Activated CD4-positive, alpha-beta T cell treated with anti-CD3 and anti-CD28 coated beads, Interleukin-2, Interleukin-6, amounts not matched to agents 100 ng/mL and 50 ng/mL, durations not matched to agents 16 hours and 8 hours (primary cell): ENCODE results near the gene SH3RF1.

Source experiments
- DNase-seq: peaks from one replicate; pipeline ENCODE4 v3.0.0-alpha.2; 2020

SH3RF1 gene

DNA sequence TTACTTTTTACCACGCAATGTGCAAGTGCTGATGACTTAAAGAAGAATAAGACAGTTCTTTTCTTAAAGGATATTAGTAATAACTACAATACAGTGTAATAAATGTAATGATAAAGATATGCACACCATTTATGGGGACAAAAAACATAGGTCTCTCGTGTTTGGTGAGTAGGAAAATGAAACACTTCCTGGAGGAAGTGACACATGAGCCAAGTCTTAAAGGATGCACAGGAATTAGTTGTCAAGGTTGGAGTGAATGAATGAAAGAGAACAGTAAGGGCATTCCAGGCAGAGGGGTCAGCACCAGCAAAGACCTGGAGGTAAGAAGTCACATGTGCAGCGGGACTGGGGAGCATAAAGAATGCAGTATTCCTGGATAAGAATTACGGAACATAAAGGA, 112.7 kb downstream of the SH3RF1 start:
- DNase-seq = no peak

DNA sequence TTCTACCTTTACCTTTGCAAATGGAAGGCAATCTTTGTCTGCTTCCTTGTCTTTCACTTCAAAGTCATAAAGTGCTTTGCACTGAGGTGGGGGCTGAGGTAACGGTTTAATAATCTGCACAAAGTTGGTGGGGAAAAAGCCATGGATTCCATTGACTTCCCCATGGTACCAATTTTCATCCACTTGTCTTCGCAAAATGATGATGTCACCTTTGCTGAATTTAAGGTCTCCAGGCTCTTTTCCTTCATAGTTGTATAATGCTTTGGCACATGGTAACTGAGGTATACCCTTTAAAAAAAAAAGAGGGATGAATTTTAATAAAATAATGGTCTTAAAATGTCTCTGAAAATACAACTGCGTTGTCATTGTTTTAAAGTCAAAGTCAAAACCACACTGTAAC, 114.4 kb downstream of the SH3RF1 start:
- no peak for DNase-seq

DNA sequence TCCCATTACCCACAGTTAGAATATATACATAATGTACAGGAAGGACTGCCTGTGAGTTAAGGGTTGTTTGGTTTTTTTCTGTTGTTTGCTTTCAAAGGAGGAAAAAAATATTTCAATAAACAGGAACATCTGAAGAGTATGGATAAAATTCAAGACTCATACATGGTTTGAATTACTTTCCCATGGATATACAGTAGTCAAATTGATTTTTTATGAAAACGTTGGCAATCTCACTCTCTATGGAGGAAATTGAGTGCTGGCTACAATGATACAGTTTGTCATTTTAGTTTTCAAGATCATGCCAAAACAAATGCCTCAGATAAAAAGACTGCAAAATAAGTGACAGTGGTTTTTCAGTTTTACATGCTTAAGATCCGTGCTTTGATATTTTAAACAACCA, 116.6 kb downstream of the SH3RF1 start:
- DNase-seq = no peak

DNA sequence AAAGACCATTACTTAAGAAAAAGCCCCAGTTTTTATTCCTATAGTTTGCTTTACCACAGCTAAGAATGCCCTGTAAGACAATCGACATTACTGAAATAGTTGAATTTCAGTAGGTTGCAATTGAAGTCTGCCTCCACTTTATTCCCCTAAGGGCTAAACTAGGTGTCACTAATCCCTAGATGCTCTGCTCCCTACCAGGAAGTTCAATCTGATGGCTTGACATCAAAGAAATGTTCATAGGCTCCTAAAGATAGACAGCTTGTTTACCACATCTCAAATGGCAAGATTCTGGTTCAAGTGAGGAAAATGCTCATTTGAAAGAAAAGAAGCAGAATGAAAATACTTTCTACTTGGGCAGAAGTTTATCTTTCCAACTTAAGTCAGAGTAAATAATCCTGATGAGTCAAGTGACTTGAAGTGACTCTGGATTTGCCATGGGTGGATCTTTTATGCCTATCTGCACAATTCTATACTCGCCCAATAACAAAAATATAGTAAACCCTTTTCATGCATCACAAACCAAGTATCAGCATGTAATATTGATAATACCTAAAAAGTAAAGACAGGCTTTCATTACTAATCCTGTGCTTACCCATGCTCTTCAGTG, 117.2 kb downstream of the SH3RF1 start:
- no peak for DNase-seq

DNA sequence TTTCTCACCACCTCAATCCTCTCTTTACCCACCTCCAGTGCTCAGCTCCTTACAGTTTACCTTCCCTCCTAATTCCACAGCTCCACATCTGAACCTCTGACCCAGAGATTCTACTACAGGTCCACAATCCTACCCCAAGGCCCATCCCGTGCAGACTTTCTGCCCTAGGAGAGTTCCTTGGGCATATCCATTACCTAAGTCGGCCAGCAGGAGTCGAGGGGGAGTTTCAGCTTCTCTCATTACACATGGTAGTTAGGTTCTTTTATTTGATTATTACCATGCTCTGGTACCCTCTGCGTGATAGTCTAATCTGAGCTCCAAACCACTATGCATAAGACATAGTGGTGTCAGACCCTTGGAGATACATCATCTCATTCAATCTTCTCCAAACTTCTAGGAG, 117.9 kb downstream of the SH3RF1 start:
- DNase-seq = no peak

DNA sequence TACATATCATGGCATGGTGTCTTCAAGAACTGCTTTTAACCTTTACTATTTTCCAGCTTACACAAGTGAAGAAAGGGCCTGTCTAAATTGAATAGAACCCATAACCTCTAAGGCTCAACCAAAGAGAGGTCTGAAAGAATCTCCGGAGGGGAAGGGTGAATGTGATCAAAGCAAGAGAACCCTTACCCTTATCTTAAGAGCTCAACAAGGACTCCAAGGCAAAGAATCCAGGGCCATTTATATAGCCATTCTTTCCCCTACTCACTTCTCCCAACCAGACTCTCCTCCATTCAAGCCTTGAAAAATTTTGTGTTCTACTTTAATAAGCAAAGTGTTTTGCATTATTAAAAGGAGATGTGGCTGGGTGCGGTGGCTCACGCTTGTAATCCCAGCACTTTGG, 118.7 kb downstream of the SH3RF1 start:
- no peak for DNase-seq

DNA sequence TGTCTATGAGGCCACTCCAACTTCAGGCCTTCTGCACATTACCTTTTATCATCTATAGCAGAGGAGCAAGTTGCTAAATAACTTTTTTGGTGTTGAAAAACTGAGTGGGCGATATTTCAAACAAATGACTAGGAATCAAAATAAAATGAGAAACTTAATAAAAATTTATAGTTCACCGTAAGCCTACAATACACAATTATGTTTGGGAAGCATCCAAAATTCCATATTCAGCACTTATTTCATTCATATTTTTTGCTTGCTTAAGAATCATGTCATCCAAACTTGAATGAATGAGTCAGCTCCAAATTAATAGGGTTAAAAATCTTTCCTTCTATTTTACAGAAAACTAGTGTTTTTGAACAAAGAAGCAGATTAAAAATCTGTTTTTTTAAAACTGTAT, 119.1 kb downstream of the SH3RF1 start:
- no peak for DNase-seq

DNA sequence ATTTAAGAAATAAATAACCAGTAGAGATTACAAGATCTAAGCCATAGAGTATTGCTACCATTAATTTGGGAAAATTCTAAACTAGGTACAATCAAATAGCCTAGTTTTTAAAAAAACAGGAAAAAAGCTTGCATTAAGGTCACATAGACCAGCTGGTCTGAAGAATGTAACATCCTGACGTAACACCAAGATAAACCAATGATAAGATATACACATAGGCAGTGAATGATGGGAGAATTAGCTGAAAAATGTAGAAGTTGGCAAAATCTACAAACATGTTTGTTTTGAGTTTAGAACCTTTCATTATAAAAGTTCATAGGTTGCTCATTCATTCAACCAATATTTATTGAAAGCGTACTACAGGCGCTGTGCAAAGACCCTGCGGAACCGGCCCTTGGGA, 120.0 kb downstream of the SH3RF1 start:
- DNase-seq = no peak

DNA sequence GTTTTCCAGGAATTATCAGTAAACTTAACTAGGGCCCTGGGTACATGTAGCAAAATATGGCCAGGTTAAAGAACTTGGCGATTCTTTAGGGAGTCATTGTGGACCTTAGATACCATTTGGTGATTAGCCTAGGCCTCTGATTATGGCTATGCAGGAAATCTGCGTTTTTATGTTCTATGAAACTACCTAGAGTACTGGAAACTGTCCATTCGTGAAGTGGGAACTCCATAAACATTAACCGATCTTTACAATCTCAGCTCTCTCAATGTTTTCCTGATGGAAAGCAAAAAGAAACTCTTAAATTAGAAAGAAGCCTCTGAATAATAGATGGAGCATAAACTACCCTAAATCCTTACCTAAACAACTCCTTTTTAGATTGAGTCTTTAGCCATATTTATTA, 121.9 kb downstream of the SH3RF1 start:
- DNase-seq = no peak

DNA sequence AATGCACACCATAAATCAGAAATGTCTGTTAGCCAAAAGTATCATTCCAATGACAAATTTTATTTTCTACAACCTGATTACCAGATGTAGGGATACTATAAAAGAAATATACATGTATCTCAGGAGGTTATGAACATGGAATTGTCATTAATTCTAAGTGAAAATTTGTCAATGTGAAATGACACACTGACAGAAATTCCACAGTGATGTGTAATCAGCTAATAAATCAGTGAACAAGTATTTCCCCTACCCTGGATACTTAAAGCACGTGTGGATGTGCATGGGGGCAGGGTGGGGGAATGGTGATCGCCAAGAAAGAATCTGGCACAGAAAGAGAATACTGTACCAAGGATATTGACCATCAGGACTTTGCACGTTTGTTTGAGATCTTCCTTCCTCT, 123.6 kb downstream of the SH3RF1 start:
- no peak for DNase-seq

DNA sequence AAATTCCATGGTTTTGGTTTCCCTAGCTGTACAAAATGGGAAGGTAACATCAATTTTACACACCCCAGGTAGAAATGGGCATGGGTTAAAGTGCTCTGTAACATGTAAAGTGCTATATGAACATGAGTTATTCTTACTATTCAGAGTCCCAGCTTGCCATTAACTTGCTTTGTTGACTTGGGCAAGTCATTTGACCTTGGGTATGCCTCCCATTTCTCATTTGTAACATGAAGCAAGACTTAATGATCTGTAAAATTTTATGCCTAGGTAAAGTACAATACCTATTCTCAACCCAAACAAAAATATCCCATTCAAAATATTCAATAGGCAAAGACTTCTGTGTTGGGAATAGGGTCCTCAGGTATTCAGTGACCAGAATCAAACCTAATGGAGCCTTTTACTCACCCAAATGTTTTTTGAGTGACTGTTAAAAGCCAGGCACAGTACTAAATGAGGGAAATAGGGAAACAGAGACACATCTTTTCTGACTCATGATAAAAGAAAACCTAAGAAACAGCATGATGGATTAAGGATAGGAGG, 126.6 kb downstream of the SH3RF1 start:
- no peak for DNase-seq

DNA sequence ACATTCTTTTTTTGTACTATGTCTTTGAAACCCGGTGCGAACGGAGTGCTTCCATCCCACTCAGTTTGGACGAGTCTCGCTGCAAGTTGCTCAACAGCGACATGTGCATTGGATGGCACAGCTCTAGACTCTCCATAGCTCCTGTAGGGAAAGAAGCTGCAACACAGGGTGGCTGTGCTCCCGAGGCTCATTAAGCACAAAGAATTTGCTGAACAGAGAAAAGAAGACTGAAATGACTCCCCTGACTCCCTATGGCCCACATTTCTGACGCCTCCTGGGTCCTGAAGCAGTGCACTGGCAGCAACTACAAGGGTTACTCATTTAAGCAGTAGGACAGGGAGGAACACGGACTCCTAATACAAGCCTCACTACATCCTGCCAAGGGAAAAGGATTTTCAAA, 127.4 kb downstream of the SH3RF1 start:
- no peak for DNase-seq

DNA sequence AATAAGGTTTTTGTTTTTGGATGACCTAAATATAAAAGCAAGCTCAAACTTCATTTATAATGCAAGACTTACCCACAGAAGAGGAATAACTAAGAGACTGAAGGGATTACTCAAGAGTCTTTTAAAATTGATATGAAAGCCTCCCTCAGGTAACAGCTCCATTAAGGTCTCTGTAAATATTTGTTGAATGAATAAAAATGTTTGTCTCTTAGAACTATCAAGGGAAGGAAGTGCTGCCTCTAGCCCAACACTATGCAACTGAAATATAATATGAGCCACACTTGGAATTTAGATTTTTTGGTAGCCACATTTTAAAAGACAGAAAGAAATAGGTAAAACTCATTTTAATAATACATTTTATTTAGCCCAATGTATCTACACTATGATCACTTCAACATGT, 127.8 kb downstream of the SH3RF1 start:
- no peak for DNase-seq

DNA sequence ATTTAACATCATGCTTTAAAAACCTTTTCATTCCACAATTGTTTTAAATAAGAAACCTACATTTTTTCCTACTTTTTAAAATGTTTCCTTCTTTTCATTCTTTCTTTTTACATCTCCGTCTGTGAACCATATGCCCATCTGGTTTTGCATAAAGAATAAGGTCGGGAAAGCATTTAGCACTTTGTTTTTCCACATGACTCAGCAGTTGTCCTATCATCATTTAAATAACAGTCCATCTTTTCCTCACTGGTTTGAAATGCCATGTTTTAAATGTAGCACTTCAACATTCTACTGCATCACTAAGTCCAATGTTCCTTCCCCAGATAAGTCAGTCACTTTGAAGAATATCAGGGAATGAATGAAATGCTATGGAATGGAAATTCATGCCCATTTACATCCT, 128.4 kb downstream of the SH3RF1 start:
- DNase-seq = no peak

DNA sequence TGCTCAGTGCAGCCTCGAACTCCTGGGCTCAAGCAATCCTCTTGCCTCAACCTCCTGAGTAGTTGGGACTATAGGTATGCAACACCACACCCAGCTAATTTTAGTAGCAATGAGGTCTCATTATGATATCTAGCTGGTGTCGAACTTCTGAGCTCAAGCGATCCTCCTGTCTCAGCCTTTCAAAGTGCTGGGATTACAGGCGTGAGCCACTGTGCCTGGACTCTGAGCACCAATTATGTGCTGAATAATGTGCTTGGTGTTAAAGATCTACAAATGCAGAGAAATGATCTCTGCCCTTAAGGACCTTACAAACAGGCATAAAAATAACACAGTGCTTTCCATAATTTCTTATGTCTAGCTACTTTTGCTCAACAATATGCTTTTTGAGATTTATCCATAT, 131.7 kb downstream of the SH3RF1 start:
- DNase-seq = no peak

DNA sequence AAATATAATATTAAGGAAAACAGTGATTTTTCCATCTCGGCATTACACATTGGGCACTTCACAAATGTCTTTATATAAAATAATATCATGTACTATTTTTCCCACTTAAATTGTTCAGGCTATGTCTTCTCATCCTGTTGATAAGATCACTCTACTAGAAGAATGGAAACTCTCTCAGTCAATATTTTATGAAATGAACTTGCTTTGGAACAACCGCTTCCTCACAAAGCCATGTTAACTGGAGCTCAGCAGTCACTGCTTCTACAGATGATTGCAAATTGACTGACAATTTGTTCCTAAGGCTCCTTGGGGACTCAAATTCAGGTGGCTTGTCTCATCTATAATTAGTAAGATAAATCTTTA, 133.2 kb downstream of the SH3RF1 start:
- no peak for DNase-seq

DNA sequence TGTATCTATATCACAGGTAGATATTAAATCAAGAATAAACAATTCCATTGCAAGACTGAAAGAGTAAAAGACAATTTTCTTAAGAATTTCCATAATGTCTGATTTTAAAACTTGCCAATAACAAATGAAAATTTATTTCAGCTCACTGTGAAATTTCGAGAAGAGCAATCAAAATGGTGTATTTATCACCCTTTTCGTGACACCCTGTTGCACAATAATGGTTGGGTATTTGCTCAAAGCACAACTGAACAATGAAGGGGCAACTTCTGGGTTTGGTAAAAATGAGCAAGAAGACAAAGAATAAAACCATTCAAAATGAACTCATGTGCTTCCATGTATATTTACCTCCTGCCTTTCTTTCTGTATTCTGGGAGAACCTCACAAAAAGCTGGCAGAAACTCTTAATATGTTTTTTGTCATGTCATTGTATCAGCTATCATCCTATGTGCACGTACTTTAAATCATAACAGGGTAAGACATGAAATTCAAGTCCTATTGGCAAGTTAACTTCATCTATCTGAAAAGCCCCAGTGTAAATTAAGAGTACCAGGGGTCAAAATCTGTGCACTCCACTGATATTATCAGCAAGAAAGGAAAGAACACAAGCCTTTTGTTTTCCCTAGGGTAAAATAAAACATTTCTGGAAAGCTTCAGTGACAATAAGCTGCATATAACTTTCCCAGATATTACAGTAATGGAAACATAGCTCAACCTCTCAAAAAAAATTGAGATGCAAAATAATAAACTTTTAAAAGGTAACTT, 133.8 kb downstream of the SH3RF1 start:
- no peak for DNase-seq

DNA sequence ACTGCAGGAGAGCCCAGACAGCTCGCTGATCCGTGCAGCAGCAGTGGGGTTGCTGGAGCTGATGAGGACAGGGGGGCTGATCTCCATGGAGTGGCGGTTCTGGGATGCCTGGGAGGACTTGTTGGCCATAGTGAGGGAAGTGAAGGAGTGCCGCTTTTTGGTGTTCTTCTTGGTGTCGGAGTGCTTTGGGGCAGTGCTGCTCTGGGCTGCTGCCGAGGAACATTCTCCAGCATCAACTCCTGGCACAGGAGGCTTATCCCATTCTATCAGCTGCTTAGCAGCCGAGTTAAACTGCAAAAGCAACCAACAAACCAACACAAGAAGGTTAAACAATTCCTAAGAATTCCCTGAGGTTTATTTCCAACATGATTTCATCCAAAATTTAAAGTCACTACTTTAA, 134.4 kb downstream of the SH3RF1 start:
- no peak for DNase-seq

DNA sequence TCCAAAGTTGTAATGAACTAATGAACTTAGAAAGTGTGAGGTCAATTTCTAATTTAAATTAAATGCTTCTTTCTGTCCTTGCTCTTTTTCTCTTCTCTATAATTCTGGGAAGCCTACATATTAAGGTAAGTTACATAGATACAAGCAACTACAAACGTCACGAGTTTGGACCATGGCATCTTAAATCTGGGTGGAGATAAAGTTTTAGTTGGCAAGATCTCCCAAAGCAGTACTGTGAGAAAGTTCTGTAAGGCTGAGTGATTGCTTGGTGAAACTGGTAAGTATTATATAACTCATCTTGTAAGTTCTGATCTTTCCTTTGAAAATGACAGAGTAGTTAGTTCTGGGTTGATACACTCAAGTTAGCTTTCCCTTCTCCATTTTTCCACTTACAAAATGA, 135.0 kb downstream of the SH3RF1 start:
- no peak for DNase-seq

DNA sequence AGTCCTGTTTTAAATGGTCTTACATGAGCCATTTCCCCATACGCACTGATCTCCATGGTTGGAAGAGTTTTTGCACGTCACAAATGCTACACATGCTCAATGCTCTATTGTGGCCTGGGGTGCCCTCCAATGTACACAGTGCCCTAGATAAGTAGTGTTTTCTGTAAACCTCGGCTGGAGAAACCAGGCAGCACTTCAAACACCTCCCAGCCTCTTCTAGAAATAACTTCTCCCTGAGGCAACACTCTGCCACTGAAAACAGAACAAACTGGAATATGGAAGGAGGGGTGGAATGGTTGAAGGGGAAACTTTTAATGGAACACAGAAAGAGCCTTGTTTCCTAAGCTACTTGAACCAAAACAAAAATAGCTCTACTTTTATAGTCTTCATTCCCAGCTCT, 136.8 kb downstream of the SH3RF1 start:
- DNase-seq = no peak

DNA sequence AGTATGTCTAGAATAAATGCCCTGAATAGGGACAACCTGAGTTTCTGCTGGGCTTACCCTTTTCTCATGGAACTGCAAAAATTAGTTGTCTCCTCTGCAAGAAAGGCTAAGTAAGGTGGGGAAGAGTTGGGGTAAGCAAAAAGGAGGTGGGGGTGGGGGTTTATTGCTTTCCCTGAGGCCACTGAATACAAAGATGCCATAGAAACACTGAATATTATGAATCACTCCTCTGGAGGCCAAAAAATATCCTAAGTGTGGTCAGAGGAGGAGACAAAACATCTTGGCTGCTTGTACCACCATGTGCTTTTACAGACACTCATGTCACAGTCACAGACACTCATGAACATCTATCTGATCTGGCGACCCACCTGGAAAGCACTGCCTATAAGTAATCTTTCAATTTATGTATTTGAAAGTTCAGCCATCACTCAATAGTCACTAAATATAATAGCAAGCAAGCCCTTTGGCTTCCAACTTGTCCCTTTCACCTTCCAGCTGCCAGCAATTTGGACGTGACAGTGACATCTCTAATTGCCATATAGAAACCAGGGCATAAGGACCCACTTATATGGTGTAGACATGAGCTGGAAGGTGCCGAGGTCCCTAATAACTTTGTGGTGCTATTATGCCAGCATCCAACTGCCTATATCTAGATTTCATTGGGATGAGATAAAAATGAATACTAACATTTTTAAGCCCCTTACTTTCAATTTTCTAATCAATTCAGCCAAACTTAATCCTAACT, 138.0 kb downstream of the SH3RF1 start:
- DNase-seq = no peak

DNA sequence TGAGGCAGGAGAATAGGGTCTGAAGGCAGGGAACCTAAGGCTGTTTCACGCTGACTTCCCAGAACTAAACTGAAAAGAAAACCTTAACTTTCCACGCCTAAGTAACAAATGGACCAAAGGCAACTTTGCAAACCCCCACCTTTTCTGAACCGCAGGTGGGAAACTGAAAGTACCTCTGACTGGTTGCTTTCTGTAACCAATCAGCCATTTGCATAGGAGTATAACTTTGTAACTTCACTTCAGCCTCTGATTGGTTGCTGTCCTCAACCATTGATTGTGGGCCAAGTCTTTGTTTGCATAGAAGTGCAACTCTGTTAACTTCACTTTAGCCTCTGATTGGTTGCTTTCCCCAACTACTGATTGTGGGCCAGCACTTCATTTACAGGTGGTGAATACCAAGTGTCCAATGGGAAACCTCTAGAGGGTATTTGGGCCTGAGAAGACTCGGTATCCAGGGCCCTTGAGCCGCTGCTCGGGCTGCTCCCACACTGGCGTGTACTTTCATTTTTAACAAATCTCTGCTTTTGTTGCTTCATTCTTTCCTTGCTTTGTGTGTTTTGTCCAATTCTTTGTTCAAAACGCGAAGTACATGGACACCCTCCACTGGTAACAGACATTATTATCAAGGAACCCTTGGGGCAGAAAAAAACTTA, 139.1 kb downstream of the SH3RF1 start:
- DNase-seq = no peak

DNA sequence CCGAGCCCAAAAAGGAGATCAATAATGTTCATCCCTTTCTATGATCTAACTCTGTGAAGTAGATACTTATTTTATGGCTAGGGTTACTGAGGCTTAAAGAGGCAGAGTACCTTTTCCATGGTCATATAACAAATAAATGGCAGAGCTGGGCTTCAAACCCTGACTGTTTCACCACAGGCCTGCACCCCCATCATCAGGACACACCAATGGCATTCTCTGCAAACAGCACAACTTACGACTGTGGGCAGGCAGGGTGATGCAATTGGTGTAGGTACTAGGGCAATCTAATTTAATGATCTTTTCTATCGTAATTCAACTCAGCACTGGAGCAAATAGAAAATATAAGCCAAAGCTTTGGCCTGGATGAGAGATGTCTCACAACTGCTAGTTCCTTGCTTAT, 141.9 kb downstream of the SH3RF1 start:
- DNase-seq = no peak

DNA sequence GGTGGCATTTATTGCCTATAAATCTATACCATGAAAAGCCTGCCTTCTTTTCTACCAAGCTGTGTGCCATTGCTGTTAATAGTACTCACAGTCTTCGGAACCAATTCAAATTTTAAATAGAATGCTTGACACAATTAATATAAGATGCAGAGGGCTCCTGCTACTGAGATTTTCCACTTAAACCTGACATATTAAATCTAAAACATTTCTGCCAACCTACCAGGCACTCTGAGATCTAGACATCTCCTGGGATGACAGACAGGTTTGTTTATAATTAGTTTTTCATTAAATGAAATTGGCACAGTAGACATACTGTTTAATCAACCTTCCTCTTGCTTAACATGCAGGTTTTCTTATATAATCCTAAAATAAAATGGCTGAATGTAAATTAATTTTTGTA, 143.4 kb downstream of the SH3RF1 start:
- DNase-seq = no peak
